ENCODE measurements around the gene CRYGB. TPM values are rescaled to one million over a fixed set of nuclear protein-coding genes. Genes with fewer than 3 reads are reported as not detected.

Gene CRYGB
- total RNA-seq, 1 experiment from 2014 or later, result not detected

GRCh38 chr2:208163489-208163888 lies 17.5 kb upstream of the CRYGB start, which contains the start of gene CRYGA:
CRYGA (minus strand) TSS chr2:208163589; CDS start chr2:208163556, 33 bp downstream.
- no peaks in the 10 kb centered on the region for H3K9me3 ChIP-seq (ENCODE audit: control insufficient read depth in 1 of 2, insufficient read depth in 1 of 2, low read depth in 1 of 2, low read length in 2 of 2)
- no peak within 1 kb of the TSS for H3K4me3 ChIP-seq (replicated peaks in 1 of 2; ENCODE audit: low read depth in 1 of 2, low read length in 2 of 2)
- no peak within 1 kb of the TSS for H3K4me2 ChIP-seq (ENCODE audit: low read length)
- H3K36me3 ChIP-seq (ENCODE audit: control insufficient read depth in 1 of 2, insufficient read depth in 2 of 2, low read length in 2 of 2), result no peaks in the 10 kb centered on the region
- H3K9me2 ChIP-seq (ENCODE audit: insufficient read depth), result no peaks in the 10 kb centered on the region
- ChIA-PET RAD21 (ENCODE audit: low non-redundant PET in 1 of 2, low total read pairs in 2 of 2, uncharacterized antibody in 2 of 2, unreplicated experiment in 2 of 2) (no interaction called here), POLR2A (no interaction called here), CTCF (interaction anchor here (3.6 kb wide), 1 partner anchor 12 kb away, joined by 13 read pairs; no protein-coding TSS in a partner anchor)
- intact Hi-C loops (cut with micrococcal nuclease), result loop anchor here (5.0 kb wide), 1 partner anchor 61 kb away; no protein-coding TSS in a partner anchor
- no peaks in the 10 kb centered on the region for H3K27me3 ChIP-seq (ENCODE audit: insufficient read depth, low read length)
- TF ChIP-seq MAX (IDR thresholded peaks at IDR 0.05) (no peak), POLR2A (IDR thresholded peaks at IDR 0.05; ENCODE audit: borderline replicate concordance, extremely low read depth, insufficient read depth, insufficient read length) (no peak), FOSL1 (IDR thresholded peaks at IDR 0.05; ENCODE audit: low read depth) (no peak), EZH2phosphoT487 (IDR thresholded peaks at IDR 0.05; ENCODE audit: borderline replicate concordance) (no peak), SRF (IDR thresholded peaks at IDR 0.05; ENCODE audit: low read depth) (no peak), CBX3 (IDR thresholded peaks at IDR 0.05; ENCODE audit: low read depth) (no peak), ZFX (IDR thresholded peaks at IDR 0.05) (no peak), RAD21 (IDR thresholded peaks at IDR 0.05; ENCODE audit: low read depth) (no peak), TCF7L2 (IDR thresholded peaks at IDR 0.05; ENCODE audit: borderline replicate concordance, extremely low read depth, insufficient read depth, insufficient read length) (no peak), EZH2 (IDR thresholded peaks at IDR 0.05) (no peak), ZNF274 (IDR thresholded peaks at IDR 0.05; ENCODE audit: low read depth, low read length) (no peak), REST (IDR thresholded peaks at IDR 0.05; ENCODE audit: low read depth) (no peak), ATF3 (IDR thresholded peaks at IDR 0.05) (no peak), ELF1 (IDR thresholded peaks at IDR 0.05; ENCODE audit: borderline replicate concordance, low read depth) (no peak), CEBPB (IDR thresholded peaks at IDR 0.05; ENCODE audit: low read depth) (no peak), POLR2AphosphoS5 (IDR thresholded peaks at IDR 0.05; ENCODE audit: low read depth, low read length) (no peak), SP1 (IDR thresholded peaks at IDR 0.05; ENCODE audit: low read depth) (no peak)
- no peaks in the 10 kb centered on the region for H4K20me1 ChIP-seq (ENCODE audit: insufficient read depth)
- H3K9ac ChIP-seq (ENCODE audit: low read length), result no peak within 1 kb of the TSS
- DNase-seq (ENCODE audit: low read depth, low spot score) (no peak), ATAC-seq (no peak)
- no TSS peak for BruUV-seq (replicated peaks)
- no peak within 1 kb of the TSS for H2AFZ ChIP-seq (ENCODE audit: low read depth, low read length, poor library complexity, severe bottlenecking)
- peaks cover 4 to 10% of the 10 kb centered on the region in 2 experiments; a peak in 2 of 4 replicates for H3K4me1 ChIP-seq (ENCODE audit: control insufficient read depth in 1 of 2, insufficient read depth in 2 of 2, low read length in 2 of 2)
- no peak within 1 kb of the TSS for H3K27ac ChIP-seq (ENCODE audit: low read depth, low read length)
- H3K79me2 ChIP-seq (ENCODE audit: insufficient read depth, low read length), result no peaks in the 10 kb centered on the region
